ENCODE measurements around the gene PDP2. TPM values are rescaled to one million over a fixed set of nuclear protein-coding genes. Genes with fewer than 3 reads are reported as not detected.

Gene PDP2
- polyA plus RNA-seq, 1 donor from 2014 or later = 4.2 TPM

DNA sequence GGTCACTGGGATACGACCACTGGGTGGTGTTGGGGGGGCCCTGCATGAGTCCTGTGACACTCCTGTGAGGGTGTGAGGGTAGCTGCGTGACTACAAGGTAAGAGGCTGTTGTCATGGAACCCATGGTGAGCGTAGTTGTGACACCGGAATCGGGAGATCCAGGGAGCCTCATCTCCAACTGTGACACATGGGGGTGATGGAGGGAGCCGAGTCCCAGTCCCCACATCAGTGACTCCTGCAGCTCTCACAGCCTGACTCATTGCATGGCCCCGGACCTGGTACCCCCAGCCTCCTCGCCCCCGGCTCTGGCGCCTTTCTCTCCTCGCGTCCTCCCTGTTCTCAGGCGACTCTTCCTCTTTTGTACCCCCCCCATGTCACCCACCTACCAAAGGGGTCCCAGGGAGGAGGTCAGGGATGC, 24.1 kb downstream of the PDP2 start:
- H3K27ac ChIP-seq (ENCODE audit: low read length) = no peak overlapping the region
- H3K4me3 ChIP-seq (ENCODE audit: low read length) = no peak overlapping the region
- no peaks in the 10 kb centered on the region for H3K9me2 ChIP-seq (ENCODE audit: insufficient read depth, low read length)
- H3F3A ChIP-seq (ENCODE audit: insufficient read depth, low read length, poor library complexity, severe bottlenecking) = no peaks in the 10 kb centered on the region
- H3K9me3 ChIP-seq (ENCODE audit: low read length) = no peaks in the 10 kb centered on the region
- H4K20me1 ChIP-seq (ENCODE audit: insufficient read depth) = no peaks in the 10 kb centered on the region
- H3K9ac ChIP-seq (ENCODE audit: low read length) = no peak overlapping the region
- H3K27me3 ChIP-seq (ENCODE audit: insufficient read depth, low read depth, low read length) = no peaks in the 10 kb centered on the region
- no peaks in the 10 kb centered on the region for H3K79me2 ChIP-seq (replicated peaks; ENCODE audit: insufficient read depth, low read length)
- no peak overlapping the region for H3K4me2 ChIP-seq (ENCODE audit: low read length)
- no peak overlapping the region for H2AFZ ChIP-seq (ENCODE audit: low read depth, low read length)
- TF ChIP-seq POLR2AphosphoS5 (IDR thresholded peaks at IDR 0.05) = no peak
- TF ChIP-seq EZH2 (IDR thresholded peaks at IDR 0.05; ENCODE audit: borderline replicate concordance, insufficient read depth, low read length, poor library complexity, severe bottlenecking) = no peak
- H3K36me3 ChIP-seq (ENCODE audit: insufficient read depth, low read length) = no peaks in the 10 kb centered on the region

DNA sequence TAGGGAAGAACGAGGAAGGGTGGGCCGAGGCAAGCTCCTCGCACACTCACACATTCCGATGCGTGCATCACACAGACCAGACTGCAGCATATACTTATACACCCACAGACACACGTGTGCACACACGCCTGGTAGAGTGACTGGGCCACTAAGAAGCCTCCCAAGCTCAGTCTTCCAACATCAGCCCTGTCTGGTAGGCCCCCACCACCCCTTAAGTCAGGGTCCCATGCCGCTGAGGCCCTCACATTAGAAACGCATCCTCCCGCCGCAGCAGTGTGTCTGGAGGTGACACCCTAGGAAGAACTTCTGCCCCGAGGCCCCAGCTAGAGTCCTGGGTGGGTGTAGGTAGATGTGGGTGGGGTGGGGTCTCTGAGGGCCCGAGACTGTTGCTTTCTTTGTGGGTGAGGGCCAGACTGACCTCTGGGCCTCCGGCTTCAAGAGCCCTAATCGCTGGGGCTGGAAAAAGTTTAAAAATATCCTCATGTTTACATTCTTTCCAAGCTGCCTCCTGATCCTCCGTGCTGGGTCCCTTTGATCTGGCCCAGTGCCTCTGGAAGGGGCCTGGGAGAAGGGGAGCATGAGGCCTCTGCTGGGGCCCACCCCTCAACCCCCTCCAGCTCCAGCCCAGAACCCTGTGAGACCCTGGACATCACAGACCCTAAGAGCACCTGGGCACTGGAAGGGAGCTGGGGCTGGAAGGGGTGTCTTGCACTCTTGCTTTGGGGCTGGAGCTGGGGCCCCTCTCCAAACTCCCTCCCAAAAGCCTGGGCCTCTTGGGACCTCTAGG, 24.7 kb downstream of the PDP2 start:
- TF ChIP-seq TAF1 (IDR thresholded peaks at IDR 0.05; ENCODE audit: low read depth) (no peak), POLR2AphosphoS5 (IDR thresholded peaks at IDR 0.05) (no peak), MXI1 (conservative IDR thresholded peaks at IDR 0.05; ENCODE audit: poor library complexity, severe bottlenecking) (no peak), EZH2 (IDR thresholded peaks at IDR 0.05; ENCODE audit: borderline replicate concordance, insufficient read depth, low read length, poor library complexity, severe bottlenecking) (no peak), SMC3 (conservative IDR thresholded peaks at IDR 0.05; ENCODE audit: poor library complexity) (no peak), RAD21 (conservative IDR thresholded peaks at IDR 0.05) (no peak), EP300 (conservative IDR thresholded peaks at IDR 0.05; ENCODE audit: poor library complexity, severe bottlenecking) (no peak)
- TF ChIP-seq, protein P1, sequence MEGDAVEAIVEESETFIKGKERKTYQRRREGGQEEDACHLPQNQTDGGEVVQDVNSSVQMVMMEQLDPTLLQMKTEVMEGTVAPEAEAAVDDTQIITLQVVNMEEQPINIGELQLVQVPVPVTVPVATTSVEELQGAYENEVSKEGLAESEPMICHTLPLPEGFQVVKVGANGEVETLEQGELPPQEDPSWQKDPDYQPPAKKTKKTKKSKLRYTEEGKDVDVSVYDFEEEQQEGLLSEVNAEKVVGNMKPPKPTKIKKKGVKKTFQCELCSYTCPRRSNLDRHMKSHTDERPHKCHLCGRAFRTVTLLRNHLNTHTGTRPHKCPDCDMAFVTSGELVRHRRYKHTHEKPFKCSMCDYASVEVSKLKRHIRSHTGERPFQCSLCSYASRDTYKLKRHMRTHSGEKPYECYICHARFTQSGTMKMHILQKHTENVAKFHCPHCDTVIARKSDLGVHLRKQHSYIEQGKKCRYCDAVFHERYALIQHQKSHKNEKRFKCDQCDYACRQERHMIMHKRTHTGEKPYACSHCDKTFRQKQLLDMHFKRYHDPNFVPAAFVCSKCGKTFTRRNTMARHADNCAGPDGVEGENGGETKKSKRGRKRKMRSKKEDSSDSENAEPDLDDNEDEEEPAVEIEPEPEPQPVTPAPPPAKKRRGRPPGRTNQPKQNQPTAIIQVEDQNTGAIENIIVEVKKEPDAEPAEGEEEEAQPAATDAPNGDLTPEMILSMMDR (IDR thresholded peaks at IDR 0.05; ENCODE audit: poor library complexity, severe bottlenecking) = no peak
- TF ChIP-seq, protein P2, sequence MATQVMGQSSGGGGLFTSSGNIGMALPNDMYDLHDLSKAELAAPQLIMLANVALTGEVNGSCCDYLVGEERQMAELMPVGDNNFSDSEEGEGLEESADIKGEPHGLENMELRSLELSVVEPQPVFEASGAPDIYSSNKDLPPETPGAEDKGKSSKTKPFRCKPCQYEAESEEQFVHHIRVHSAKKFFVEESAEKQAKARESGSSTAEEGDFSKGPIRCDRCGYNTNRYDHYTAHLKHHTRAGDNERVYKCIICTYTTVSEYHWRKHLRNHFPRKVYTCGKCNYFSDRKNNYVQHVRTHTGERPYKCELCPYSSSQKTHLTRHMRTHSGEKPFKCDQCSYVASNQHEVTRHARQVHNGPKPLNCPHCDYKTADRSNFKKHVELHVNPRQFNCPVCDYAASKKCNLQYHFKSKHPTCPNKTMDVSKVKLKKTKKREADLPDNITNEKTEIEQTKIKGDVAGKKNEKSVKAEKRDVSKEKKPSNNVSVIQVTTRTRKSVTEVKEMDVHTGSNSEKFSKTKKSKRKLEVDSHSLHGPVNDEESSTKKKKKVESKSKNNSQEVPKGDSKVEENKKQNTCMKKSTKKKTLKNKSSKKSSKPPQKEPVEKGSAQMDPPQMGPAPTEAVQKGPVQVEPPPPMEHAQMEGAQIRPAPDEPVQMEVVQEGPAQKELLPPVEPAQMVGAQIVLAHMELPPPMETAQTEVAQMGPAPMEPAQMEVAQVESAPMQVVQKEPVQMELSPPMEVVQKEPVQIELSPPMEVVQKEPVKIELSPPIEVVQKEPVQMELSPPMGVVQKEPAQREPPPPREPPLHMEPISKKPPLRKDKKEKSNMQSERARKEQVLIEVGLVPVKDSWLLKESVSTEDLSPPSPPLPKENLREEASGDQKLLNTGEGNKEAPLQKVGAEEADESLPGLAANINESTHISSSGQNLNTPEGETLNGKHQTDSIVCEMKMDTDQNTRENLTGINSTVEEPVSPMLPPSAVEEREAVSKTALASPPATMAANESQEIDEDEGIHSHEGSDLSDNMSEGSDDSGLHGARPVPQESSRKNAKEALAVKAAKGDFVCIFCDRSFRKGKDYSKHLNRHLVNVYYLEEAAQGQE (IDR thresholded peaks at IDR 0.05; ENCODE audit: borderline replicate concordance) = no peak
- no peak overlapping the region for H3K27ac ChIP-seq (ENCODE audit: low read length)
- H3K4me2 ChIP-seq (ENCODE audit: low read length) = no peak overlapping the region
- H3K9me2 ChIP-seq (ENCODE audit: insufficient read depth, low read length) = no peaks in the 10 kb centered on the region
- H2AFZ ChIP-seq (ENCODE audit: low read depth, low read length) = no peak overlapping the region
- no peaks in the 10 kb centered on the region for H4K20me1 ChIP-seq (ENCODE audit: insufficient read depth)
- no peaks in the 10 kb centered on the region for H3K9me3 ChIP-seq (ENCODE audit: low read length)
- no peaks in the 10 kb centered on the region for H3K79me2 ChIP-seq (replicated peaks; ENCODE audit: insufficient read depth, low read length)
- no peak overlapping the region for H3K9ac ChIP-seq (ENCODE audit: low read length)
- H3K4me3 ChIP-seq (ENCODE audit: low read length) = no peak overlapping the region
- H3K36me3 ChIP-seq (ENCODE audit: insufficient read depth, low read length) = no peaks in the 10 kb centered on the region
- no peaks in the 10 kb centered on the region for H3F3A ChIP-seq (ENCODE audit: insufficient read depth, low read length, poor library complexity, severe bottlenecking)
- H3K27me3 ChIP-seq (ENCODE audit: insufficient read depth, low read depth, low read length) = no peaks in the 10 kb centered on the region
